GM19035 (cell line): ENCODE data around the gene PARP4.
"Not testable (repeated sequence)": the region's sequence is repeated elsewhere in the genome, so short reads cannot be mapped to it uniquely, and the experiment has no call there.

ENCODE experiments used
- ATAC-seq: cut with Tn5 transposase; IDR thresholded peaks from one replicate; pipeline ENCODE4 v1.9.1; 2021; ENCODE audit not compliant: unreplicated experiment

PARP4 gene

DNA sequence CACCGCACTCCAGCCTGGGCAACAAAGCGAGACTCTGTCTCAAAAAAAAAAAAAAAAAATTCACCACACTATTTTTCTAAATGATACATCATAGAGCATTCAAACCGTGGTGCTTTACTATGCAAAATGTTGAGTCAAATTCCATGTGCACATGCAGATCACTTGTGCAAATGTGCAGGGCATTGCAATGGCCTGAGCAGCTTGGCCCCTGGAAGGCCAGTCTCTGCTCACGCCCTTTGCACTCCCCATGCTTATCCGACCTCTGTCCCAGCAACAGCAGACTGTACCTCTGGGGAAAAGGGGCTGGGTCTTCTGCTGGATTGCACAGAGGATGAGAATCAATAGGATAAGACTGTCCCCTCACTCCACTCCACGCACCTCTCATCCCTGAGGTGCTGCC, 58.5 kb downstream of the PARP4 start:
- ATAC-seq, result no peak

DNA sequence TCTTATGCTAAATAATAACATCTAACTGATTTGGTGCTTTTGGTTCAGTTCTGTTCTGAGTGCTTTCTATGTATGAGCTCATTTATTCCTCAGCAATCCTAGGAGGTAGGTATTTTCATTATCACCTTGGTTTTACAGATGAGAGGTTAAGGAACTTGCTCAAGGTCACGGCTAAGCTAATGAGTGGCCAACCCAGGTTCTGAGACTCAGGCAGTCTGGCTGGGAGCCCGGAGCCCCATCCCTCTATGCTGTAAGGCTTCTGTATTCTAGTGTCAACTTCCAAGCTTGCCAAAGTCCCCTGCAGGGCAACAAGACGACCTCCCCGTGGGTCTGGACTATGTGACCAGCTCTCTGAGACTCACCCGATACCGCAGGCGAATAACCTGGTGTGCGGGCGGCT, 60.5 kb downstream of the PARP4 start:
- no peak for ATAC-seq

DNA sequence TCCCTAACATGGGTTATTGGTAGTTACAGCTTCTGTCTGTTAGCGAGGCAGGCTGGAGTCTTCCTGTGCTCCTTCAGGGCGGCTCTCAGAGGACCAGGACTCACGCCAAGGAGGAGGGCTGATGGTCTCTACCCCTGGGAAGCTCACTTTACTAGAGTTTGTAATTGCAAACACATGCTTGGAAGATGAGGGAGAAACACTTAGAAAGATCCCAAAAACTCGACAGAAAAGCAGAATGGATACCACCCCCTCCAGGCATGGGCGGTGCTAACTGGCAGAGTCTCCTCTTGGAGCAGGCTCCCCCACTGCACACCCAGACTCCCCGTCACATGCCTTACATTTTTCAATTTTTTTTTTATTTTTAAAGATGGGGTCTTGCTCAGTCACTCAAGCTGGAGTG, 62.0 kb downstream of the PARP4 start:
- ATAC-seq, result no peak

DNA sequence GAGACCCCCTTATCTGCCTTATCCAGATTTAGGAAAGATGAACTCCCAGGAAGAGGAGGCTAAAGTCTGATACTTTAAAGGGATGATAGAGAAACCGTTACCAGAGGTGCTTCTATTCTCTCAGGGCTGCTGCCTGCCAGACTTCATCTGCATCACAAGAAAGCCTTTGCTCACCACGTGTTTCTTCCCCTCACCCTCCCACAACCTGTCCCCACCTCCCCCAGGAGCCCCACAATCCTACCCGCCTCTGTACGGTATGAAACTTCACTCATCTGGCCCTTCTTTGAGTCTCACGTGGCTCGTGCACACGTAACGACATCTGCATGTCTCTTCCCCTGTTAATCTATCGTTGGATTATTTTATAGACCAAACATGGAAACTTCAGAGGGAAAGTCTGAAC, 67.7 kb downstream of the PARP4 start:
- not testable (repeated sequence) for ATAC-seq

DNA sequence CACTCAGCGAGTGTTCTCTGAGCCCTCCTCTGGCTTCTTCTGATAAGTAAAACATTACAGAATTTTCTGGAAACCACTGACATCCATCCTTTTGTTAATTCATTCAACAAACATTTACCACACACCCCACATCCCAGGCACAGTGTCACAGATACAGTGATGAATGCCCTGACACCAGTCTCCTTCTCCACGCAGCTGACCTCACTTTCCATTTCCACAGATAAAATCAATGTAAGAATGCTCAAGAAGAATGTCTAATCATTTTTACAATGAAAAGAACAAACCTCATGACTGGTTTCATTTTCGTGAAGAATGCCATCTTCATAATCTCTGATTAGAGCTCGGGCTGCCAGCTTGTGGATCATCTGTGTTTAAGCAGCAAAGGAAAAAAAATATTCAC, 69.2 kb downstream of the PARP4 start:
- no peak for ATAC-seq

DNA sequence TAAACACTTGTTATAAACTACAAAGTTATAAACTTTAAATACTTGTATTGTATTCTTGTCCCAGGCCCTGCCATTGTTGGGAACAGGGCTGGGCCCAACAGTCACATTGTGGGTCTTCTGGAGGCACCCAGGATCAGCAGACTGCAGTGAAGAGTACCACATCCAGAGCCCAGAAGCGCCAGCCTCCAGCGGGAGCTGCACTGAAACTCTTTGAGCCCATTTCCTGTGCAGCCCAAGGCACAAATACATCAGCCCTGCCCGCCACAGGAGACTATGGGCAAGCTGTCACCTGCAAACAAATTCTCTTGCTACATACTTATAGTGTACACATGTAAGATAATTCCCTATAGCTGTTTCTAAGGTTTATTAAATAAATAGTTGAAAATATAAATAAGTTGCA, 86.5 kb downstream of the PARP4 start:
- not testable (repeated sequence) for ATAC-seq

DNA sequence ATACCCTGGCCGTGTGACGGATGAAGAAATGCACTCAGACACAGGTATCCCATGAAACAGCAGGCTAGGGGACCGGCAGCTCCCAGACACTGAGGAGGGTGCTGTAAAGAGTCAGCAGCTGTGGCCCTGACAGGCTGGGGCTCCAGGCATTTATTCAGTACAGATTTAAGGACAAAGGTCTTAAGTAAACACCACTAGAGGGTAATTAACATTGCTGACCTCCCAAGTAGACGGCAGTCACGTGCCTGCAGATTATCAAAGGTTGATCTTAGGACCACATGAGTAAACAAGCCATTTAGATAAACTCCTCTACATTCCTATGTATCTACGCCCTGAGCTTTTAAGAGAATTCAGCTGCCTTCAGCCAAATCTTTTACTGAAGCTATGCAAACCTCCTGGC, 92.9 kb downstream of the PARP4 start:
- not testable (repeated sequence) for ATAC-seq

DNA sequence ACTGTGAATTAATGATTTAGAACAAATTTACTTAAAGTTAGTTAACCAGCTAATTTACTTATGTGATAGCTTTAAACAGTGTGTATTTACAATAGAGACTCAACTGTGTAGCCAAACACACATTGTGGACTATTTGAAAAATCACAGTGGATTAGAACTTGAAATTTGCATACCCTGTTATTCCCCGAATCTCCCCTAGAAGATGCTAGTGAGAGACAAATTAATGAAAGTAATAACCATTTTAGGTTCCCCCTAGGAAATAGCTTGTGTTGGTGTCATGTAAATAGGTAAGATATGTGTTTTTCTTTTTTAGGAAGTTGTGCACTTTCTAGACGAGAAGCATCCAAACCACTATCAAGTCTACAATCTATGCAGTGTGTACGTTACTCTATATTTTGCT, 104.7 kb downstream of the PARP4 start:
- ATAC-seq, result no peak

DNA sequence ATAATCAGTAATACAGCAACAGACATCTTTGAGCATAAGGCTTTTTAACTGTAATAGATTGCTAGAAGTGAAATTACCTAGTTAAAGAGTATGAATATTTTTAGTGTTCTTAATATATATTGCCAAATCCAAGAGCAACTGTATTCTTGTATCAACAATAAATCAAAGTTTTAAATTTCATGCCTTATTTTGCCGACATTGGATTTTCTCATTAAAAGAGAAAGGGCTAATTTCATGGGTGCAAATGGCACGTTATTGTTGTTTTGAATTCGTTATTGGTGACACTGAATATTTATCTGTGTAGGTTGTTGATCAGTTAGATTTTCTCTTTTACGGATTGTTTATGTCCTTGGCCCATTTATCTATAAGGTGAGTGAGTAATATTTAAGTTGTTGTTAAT, 106.1 kb downstream of the PARP4 start:
- no peak for ATAC-seq

DNA sequence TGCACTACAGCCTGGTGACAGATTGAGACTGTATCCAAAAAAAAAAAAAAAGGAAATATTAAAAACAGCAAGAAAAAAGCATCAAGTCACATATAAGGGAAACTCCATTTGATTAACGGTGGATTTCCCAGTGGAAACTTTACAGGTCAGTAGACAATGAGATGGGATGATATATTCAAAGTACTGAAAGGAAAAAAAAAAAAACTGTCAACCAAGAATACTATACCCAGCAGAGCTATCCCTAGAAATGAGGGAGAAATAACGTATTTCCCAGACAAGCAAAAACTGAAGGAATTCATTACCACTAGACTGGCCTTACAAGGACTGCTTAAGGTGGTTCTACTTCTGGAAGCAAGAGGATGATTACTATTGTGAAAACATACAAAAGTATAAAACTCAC, 115.8 kb downstream of the PARP4 start:
- no peak for ATAC-seq

DNA sequence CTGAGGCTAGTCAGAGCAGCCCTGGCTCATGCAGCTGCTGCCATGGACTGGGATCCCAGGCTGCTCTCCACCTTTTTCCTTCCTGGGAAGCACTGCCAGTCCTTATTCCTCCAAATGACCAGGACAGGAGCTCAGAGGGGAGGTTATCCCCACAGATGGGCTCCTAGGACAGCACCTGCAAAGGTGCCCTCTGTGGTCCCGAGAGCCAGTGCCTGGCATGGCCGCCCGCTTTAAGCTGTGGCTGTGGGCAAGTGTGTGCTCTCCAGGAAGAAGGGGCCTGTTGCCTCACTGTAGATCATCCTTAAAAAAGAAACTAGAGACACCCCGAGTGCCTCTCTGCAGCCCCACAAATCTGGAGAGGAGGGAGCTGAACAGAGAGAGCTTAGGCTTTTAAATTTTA, 119.6 kb downstream of the PARP4 start:
- ATAC-seq, result no peak

DNA sequence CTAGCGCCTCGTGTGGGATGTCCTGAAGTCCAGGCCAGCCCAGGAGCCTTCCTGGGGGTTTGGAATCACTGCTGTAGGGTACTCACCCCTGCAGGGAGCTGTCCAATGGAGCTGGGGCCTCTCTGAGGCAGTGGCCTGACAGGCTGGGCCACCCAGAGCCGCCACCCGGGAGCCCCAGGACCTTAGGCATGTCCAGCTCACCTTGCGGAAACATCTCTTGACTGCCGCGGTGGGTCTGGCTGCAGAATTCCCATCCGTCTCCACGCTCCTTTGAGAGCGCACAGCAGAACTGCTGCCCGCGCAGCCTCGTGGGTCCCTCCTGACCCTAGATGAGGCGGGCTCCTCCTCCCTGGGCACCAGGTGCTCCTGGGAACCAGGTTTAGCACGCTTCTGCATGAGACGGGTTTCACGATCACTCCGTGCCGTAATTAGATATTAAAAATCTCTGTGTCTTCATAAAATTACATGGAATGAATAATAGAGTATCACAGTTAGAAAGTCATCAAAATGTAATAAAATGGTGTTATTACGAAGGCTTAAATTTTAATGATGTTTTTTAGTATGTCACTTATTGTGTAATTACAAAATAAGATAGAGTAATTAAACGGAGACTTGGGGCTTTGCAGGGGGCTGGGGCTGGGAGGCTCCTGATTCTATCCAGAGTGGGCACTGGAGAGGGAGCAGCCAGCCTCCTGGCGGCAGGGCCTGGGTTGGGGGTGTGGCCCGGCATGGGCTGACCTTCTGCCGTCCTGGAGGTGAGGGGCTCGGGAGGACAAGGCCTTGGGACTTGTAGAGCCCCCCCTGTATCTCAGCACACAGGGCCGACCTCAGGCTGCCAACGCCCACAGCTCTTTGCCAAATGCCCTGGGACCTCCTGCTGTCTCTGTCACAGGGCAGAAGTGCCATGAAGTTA, 120.6 kb downstream of the PARP4 start:
- ATAC-seq, result not testable (repeated sequence)

DNA sequence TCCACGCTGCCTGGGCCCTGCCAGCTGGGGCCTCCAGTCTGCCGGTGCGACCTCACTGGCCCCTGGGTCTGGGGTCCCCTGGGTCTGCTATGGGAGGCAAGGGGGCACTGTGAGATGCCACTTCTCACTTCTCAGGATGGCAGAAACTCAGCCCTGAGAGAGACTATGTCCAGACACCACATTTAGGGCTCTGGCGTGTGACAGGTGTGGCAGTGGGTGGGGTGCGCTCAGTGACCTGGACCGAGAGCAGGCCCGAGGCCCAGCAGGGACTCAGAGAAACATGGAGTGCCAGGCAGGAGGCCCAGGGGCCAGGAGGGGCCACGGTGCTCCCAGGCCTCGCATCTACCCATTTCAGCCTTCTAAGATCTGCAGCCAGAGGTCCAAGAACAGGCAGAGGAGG, 121.8 kb downstream of the PARP4 start:
- not testable (repeated sequence) for ATAC-seq

DNA sequence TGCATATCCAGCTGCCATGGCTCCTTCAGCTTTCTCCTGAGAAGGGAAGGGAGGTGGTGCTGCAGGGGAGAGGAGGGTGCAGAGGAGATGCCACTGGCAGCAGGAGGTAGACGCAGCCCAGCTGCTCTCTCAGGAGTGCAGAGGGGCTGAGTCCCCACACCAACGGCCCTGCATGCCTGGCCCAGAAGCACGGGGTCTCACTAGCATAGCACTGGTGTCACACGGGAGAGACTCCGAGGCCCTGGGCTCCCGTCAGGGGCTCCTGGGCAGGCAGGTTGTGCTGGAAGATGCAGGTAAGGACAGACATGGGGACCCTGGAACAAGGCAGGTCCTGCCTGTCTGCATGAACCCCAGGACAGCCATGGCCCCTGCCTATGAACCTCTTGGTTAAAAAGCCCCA, 123.1 kb downstream of the PARP4 start:
- ATAC-seq, result no peak

DNA sequence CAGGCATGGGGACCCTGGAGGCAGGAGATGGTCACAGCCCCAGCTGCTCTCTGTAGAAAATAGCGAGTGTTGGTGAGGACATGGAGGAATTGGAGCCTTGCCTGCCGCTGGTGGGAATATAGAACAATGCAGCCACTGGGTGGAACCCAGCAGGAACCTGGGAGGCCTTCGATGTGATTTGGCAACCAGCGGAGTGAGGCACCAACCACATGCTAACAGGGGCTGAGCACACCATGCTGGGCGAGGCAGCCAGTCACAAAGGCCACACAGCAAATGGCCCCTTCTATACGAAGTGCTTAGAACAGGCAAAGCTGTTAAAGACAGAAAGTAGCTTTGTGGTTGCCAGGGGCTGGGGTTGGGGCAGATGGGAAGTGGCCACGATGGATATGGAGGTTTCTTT, 123.8 kb downstream of the PARP4 start:
- not testable (repeated sequence) for ATAC-seq

DNA sequence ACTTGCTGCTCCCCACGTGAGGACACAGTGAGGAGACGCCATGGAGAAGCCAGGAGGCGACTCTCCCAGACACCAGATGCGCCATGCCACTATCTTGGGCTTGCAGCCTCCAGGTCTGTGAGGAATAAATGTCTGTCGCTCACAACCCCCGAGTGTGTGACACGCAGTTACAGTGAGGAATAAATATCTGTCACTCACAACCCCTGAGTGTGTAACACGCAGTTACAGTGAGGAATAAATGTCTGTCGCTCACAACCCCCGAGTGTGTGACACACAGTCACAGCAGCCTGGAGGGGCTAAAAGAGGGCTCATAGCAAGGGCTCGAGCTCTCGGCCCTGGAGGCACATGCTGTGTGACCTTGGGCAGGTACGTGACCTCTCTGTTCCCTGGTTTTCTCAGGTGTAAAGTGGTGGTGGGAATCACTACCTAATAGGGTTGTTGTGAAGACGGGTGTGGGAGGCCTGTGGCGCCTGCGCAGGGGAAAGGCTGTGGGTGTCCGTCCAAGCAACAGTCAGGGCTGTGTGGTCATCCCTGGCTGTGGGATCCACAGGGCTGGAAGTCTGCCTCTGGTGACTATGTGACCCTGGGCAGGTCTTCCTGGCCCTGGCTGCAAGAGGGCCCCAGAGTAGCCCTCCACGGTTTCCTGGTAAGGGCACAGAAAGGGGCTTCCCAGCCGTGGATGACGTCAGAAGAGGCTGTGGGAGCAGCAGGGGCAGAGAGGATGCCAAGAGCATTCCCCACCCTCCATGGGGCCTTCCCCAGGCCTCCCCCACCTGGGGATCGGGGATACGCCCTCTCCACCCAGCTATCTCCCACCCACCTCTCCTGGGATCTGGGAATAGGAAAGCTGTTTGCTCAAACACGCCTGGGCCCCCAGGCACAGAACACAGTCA, 125.5 kb downstream of the PARP4 start:
- no peak for ATAC-seq

DNA sequence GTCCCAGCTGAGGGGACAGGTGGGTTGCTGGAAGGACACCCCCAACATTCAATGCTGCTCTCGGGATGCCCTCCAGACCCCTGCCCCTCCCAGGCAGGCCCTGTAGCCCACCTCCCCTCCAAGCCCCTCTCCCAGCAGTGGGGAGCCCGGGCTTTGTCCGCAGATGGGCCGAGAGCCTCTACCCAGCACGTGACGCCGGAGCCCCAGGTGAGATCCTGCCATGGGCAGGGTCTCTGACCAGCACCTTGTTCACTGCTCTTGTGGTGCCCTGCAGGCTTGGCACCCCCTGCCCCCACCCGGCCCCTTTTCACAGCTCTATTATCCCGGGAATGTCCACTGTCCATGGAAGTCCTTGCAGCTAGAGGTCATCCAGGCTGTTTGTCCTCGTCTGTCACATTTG, 126.7 kb downstream of the PARP4 start:
- ATAC-seq, result no peak

DNA sequence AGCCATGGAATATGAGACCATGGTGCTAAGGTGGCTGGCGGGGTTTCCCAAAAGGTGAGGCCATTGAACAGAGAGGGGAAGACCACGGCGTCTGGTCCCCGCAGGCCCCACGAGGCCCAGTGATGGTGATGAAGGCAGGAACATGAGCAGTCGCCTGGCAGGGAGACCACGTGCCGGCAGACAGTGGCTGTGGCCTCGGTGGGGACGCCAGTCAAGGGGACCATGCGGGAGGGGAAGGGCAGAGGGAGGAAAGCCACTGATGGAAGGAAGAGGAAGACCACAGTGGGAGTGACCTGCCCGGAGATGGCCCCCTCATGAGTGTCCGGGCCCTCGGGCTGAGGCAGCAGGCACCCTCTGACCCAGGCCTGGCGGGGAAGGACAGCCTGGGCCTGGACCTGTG, 127.6 kb downstream of the PARP4 start:
- ATAC-seq, result not testable (repeated sequence)

DNA sequence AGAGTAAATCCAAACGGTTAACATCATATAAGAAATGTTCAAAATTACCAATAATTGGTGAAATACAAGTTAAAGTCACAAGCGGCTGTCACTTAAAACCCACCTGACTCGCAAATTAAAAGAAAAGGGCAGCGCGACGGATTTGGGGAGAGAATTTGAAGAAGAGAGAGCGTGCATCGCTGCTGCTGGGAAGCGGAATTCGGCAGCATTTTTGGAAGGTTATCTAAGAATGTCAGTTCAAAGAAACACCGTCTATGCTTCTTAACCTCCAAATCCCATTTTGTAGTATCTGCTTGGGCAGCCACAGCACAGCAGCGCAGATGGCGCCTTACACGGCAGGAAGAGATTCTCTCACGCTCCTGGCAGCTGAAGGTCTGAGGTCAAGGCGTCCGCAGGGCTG, 128.5 kb downstream of the PARP4 start:
- ATAC-seq, result not testable (repeated sequence)

DNA sequence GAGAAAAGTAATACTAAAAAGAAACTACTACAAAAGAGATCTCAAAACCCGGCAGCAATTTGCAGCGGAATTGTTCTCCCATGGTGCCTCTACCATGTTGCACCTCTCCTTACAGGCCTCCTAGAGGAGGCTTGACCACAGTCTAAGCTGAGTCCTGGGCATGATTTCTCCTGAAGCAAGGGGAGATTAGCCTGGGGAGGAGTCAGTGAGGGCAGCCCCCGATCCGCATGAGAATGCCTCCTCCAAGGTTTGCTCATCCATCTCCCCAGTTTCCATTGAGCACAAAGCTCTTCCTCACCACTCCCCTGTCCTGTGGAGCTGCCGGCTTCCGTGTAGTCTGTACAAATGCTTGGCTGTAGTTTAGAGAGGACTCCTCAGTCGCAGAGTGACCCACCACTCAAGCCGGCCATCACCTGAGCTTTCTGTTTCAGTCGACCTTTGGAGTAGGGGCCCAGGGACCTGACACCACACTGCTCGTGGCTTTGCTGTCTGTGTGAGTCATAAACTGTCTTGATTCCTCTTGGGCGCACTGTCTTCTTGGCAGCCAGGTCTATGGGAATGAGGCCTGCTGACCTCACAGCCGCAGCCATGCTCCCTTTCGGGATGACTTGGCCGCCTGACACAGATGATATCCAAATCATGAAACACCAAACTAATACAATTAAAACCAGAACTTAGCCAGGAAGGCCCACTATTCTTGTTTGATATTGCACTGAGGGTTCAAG, 130.9 kb downstream of the PARP4 start:
- ATAC-seq, result no peak

DNA sequence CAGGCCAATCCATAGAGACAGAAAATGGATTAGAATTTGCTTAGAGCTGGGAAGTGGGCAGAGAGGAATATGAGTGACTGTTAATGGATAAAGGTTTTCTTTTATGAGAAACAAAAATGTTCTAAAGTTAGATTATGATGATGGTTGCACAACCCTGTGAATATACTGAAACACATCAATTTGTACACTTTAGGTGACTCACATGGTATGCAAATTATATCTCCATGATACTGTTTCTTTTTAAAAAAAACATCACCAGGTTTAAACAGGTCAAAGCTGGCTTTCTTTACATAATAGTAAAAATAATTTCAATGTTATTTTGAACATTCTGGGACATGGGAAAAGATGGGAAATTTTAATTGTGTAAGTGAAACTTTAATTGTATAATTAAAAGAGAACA, 131.7 kb downstream of the PARP4 start:
- ATAC-seq, result not testable (repeated sequence)
